PC-3 (cell line): ENCODE measurements around the gene OOEP.

Experiments used
- CTCF ChIP-seq: fragments of 300-600 bp; sonication (generic); conservative IDR thresholded peaks from 2 replicates; pipeline ENCODE4 v1.5.1; 2017; ENCODE audit warnings: antibody characterized with exemption, low read depth, mild to moderate bottlenecking, low read length
- EZH2 ChIP-seq: fragments of 300-600 bp; sonication (generic); IDR thresholded peaks from one replicate; pipeline ENCODE4 v1.6.1; 2017; ENCODE audit warnings: antibody characterized with exemption, mild to moderate bottlenecking, low read length; ENCODE audit not compliant: unreplicated experiment

- TF ChIP-seq EZH2, result no peak
- no peak for TF ChIP-seq CTCF
These were observed 20.4 kb downstream of the OOEP start for GRCh38 chr6:73349311-73349710.
